ENCODE measurements around the gene MRPL51. TPM values are rescaled to one million over a fixed set of nuclear protein-coding genes. Genes with fewer than 3 reads are reported as not detected.
A peak's percentile ranks its signal among the peaks of the same experiment; 100 is the strongest.
"Not testable (repeated sequence)": the region's sequence is repeated elsewhere in the genome, so short reads cannot be mapped to it uniquely, and the experiment has no call there.

The MRPL51 gene
- total and polyA plus RNA-seq, 7 experiments from 2014 or later = 22.5 to 220 (median 82.0) TPM

GRCh38 chr12:6467571-6468282, 25.3 kb downstream of the MRPL51 start:
- H3K4me1 ChIP-seq (ENCODE audit: control insufficient read depth in 2 of 2, insufficient read depth in 2 of 2, low read length in 2 of 2) = peaks cover 64 to 65% of the 10 kb centered on the region in 2 donors
- peaks cover 3 to 60% (median 31%) of the 10 kb centered on the region in 5 donors for H3K36me3 Mint-ChIP-seq
- peaks cover 48 to 87% (median 78%) of the 10 kb centered on the region in 7 donors for H3K4me1 Mint-ChIP-seq
- peak overlapping the region; percentile 29 to 96 (median 90) for H3K4me3 Mint-ChIP-seq
- H3K27ac ChIP-seq (ENCODE audit: low read depth, low read length) = peak overlapping the region; percentile 75
- ChIA-PET POLR2A (interaction anchor here (0.6 to 6.7 kb wide), 6 partner anchors 12 to 90 kb away, joined by 3 to 154 read pairs (median 46); partner anchors contain the start of genes CD27, GAPDH and TAPBPL), CTCF (interaction anchor here (0.8 to 5.2 kb wide), 3 partner anchors 23 to 141 kb away, joined by 4 to 34 read pairs (median 9); partner anchors contain the start of gene CD27)
- DNase-seq; intact Hi-C loops (cut with micrococcal nuclease); ATAC-seq; H3K9me3 Mint-ChIP-seq; H3K9me3 ChIP-seq (ENCODE audit: control insufficient read depth in 2 of 3, low read length in 3 of 3); H3K27me3 ChIP-seq (ENCODE audit: control insufficient read depth in 2 of 2, insufficient read depth in 2 of 2, low read length in 2 of 2); H3K4me3 ChIP-seq (ENCODE audit: low read length); H3K27me3 Mint-ChIP-seq: not testable (repeated sequence)
- peak overlapping the region; percentile 46 to 99 (median 95) for H3K27ac Mint-ChIP-seq
- peaks cover 16 to 20% (median 16%) of the 10 kb centered on the region in 3 experiments for H3K36me3 ChIP-seq (ENCODE audit: control insufficient read depth in 2 of 3, insufficient read depth in 3 of 3, low read length in 3 of 3)

- H3K36me3 Mint-ChIP-seq = peaks cover 3 to 69% (median 36%) of the 10 kb centered on the region in 5 donors
- Histone ChIP-seq H3K36me3 (ENCODE audit: control insufficient read depth in 2 of 3, insufficient read depth in 3 of 3, low read length in 3 of 3) (peaks cover 16 to 20% (median 16%) of the 10 kb centered on the region in 3 experiments), H3K27ac (ENCODE audit: low read depth, low read length) (peak overlapping the region; percentile 60), H3K4me1 (ENCODE audit: control insufficient read depth in 2 of 2, insufficient read depth in 2 of 2, low read length in 2 of 2) (peaks cover 72 to 75% of the 10 kb centered on the region in 2 donors)
- H3K27me3 ChIP-seq (ENCODE audit: control insufficient read depth in 2 of 2, insufficient read depth in 2 of 2, low read length in 2 of 2); H3K4me3 ChIP-seq (ENCODE audit: low read length); DNase-seq; intact Hi-C loops (cut with micrococcal nuclease); ATAC-seq; H3K9me3 ChIP-seq (ENCODE audit: control insufficient read depth in 2 of 3, low read length in 3 of 3); H3K9me3 Mint-ChIP-seq; H3K27me3 Mint-ChIP-seq: not testable (repeated sequence)
- H3K4me3 Mint-ChIP-seq = peak overlapping the region in 9 of 10 donors; percentile 2 to 92 (median 50)
- H3K4me1 Mint-ChIP-seq = peaks cover 58 to 91% (median 86%) of the 10 kb centered on the region in 7 donors
- CTCF ChIA-PET = interaction anchor here (1.8 to 6.8 kb wide), 6 partner anchors 15 to 132 kb away, joined by 5 to 201 read pairs (median 14); partner anchors contain the start of gene TAPBPL
- POLR2A ChIA-PET = interaction anchor here (0.6 to 16.5 kb wide), 13 partner anchors 10 to 131 kb away, joined by 3 to 726 read pairs (median 7); partner anchors contain the start of genes CD27, GAPDH, MRPL51 and TAPBPL
- peak overlapping the region; percentile 46 to 99 (median 95) for H3K27ac Mint-ChIP-seq
These were observed 26.3 kb downstream of the MRPL51 start for GRCh38 chr12:6466751-6467150.

DNA sequence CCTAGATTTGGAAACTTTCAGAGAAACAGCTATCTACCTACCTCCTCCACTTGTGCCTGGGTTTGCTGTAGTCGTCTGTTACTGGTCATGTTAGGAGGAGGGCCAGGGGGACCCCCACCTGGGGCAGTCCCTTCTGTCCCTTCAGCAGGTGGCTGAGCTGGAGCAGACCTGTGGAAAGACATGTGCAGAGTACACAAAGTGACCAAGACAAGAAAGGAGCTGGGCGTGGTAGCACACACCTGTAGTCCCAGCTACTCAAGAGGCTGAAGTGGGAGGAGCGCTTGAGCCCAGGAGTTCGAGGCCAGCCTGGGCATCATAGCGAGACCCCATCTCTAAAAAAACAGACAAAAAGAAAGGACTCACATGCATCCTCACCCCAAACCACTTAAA, 26.9 kb downstream of the MRPL51 start:
- Mint-ChIP-seq H3K27ac (peak overlapping the region in 8 of 9 donors; percentile 48 to 99 (median 95)), H3K4me1 (peaks cover 61 to 94% (median 88%) of the 10 kb centered on the region in 7 donors), H3K4me3 (peak overlapping the region in 1 of 10 donors; percentile 46), H3K36me3 (peaks cover 3 to 74% (median 36%) of the 10 kb centered on the region in 5 donors), H3K27me3 (no peaks in the 10 kb centered on the region), H3K9me3 (no peaks in the 10 kb centered on the region)
- DNase-seq (no peak), ATAC-seq (no peak)
- Histone ChIP-seq H3K36me3 (ENCODE audit: control insufficient read depth in 2 of 3, insufficient read depth in 3 of 3, low read length in 3 of 3) (peaks cover 16 to 20% (median 16%) of the 10 kb centered on the region in 3 experiments), H3K9me3 (ENCODE audit: control insufficient read depth in 2 of 3, low read length in 3 of 3) (no peaks in the 10 kb centered on the region), H3K4me1 (ENCODE audit: control insufficient read depth in 2 of 2, insufficient read depth in 2 of 2, low read length in 2 of 2) (peaks cover 75% of the 10 kb centered on the region in 2 donors), H3K27ac (ENCODE audit: low read depth, low read length) (peak overlapping the region; percentile 60), H3K27me3 (ENCODE audit: control insufficient read depth in 2 of 2, insufficient read depth in 2 of 2, low read length in 2 of 2) (no peaks in the 10 kb centered on the region), H3K4me3 (ENCODE audit: low read length) (no peak overlapping the region)
- intact Hi-C loops (cut with micrococcal nuclease) = no loop called here
- ChIA-PET CTCF (interaction anchor here (0.7 to 6.8 kb wide), 28 partner anchors 9 to 139 kb away, joined by 3 to 201 read pairs (median 7); partner anchors contain the start of genes CD27, NOP2 and TAPBPL), POLR2A (interaction anchor here (0.6 to 16.5 kb wide), 17 partner anchors 9 to 143 kb away, joined by 3 to 726 read pairs (median 7); partner anchors contain the start of genes CD27, GAPDH, MRPL51 and TAPBPL)

GRCh38 chr12:6465467-6466183, 27.4 kb downstream of the MRPL51 start:
- Histone ChIP-seq H3K4me1 (ENCODE audit: control insufficient read depth in 2 of 2, insufficient read depth in 2 of 2, low read length in 2 of 2) (peaks cover 78 to 79% of the 10 kb centered on the region in 2 donors), H3K27me3 (ENCODE audit: control insufficient read depth in 2 of 2, insufficient read depth in 2 of 2, low read length in 2 of 2) (no peaks in the 10 kb centered on the region), H3K27ac (ENCODE audit: low read depth, low read length) (peak overlapping the region; percentile 60), H3K36me3 (ENCODE audit: control insufficient read depth in 2 of 3, insufficient read depth in 3 of 3, low read length in 3 of 3) (peaks cover 16 to 20% (median 16%) of the 10 kb centered on the region in 3 experiments), H3K4me3 (ENCODE audit: low read length) (no peak overlapping the region), H3K9me3 (ENCODE audit: control insufficient read depth in 2 of 3, low read length in 3 of 3) (no peaks in the 10 kb centered on the region)
- H3K27me3 Mint-ChIP-seq = no peaks in the 10 kb centered on the region
- ChIA-PET POLR2A (interaction anchor here (0.6 to 16.5 kb wide), 24 partner anchors 9 to 143 kb away, joined by 3 to 726 read pairs (median 4); partner anchors contain the start of genes CD27, GAPDH, MRPL51 and TAPBPL), CTCF (interaction anchor here (0.6 to 6.8 kb wide), 39 partner anchors 9 to 288 kb away, joined by 3 to 201 read pairs (median 5); partner anchors contain the start of genes CD27, NOP2 and TAPBPL)
- intact Hi-C loops (cut with micrococcal nuclease) = loop anchor here (1.0 kb wide), 3 partner anchors 42 to 142 kb away; no protein-coding TSS in a partner anchor
- H3K27ac Mint-ChIP-seq = peak overlapping the region; percentile 73 to 99 (median 95)
- H3K4me1 Mint-ChIP-seq = peaks cover 64 to 94% (median 91%) of the 10 kb centered on the region in 7 donors
- DNase-seq (peak in 7 of 9 donors; percentile 41 to 66 (median 59)), ATAC-seq (peak; percentile 36)
- peak overlapping the region; percentile 40 to 89 (median 70) for H3K4me3 Mint-ChIP-seq
- no peaks in the 10 kb centered on the region for H3K9me3 Mint-ChIP-seq
- peaks cover 3 to 80% (median 40%) of the 10 kb centered on the region in 5 donors for H3K36me3 Mint-ChIP-seq

GRCh38 chr12:6464531-6464930, 28.5 kb downstream of the MRPL51 start:
- peaks cover 16 to 24% (median 22%) of the 10 kb centered on the region in 3 experiments for H3K36me3 ChIP-seq (ENCODE audit: control insufficient read depth in 2 of 3, insufficient read depth in 3 of 3, low read length in 3 of 3)
- DNase-seq (no peak), ATAC-seq (no peak)
- H3K4me1 ChIP-seq (ENCODE audit: control insufficient read depth in 2 of 2, insufficient read depth in 2 of 2, low read length in 2 of 2) = peaks cover 77 to 84% of the 10 kb centered on the region in 2 donors
- Mint-ChIP-seq H3K9me3 (no peaks in the 10 kb centered on the region), H3K27ac (peak overlapping the region; percentile 95 to 99 (median 98)), H3K4me1 (peaks cover 65 to 100% (median 91%) of the 10 kb centered on the region in 7 donors), H3K36me3 (peaks cover 3 to 85% (median 40%) of the 10 kb centered on the region in 5 donors), H3K27me3 (no peaks in the 10 kb centered on the region), H3K4me3 (peak overlapping the region; percentile 63 to 89 (median 85))
- H3K9me3 ChIP-seq (ENCODE audit: control insufficient read depth in 2 of 3, low read length in 3 of 3) = no peaks in the 10 kb centered on the region
- ChIA-PET POLR2A (interaction anchor here (0.6 to 16.5 kb wide), 15 partner anchors 18 to 493 kb away, joined by 3 to 726 read pairs (median 7); partner anchors contain the start of genes CD27, GAPDH and TAPBPL), CTCF (interaction anchor here (0.8 to 6.8 kb wide), 20 partner anchors 10 to 144 kb away, joined by 3 to 201 read pairs (median 9); partner anchors contain the start of genes CD27 and TAPBPL)
- H3K27ac ChIP-seq (ENCODE audit: low read depth, low read length) = peak overlapping the region; percentile 93
- H3K27me3 ChIP-seq (ENCODE audit: control insufficient read depth in 2 of 2, insufficient read depth in 2 of 2, low read length in 2 of 2) = no peaks in the 10 kb centered on the region
- H3K4me3 ChIP-seq (ENCODE audit: low read length) = peak overlapping the region; percentile 40
- intact Hi-C loops (cut with micrococcal nuclease) = loop anchor here in 1 of 2 donors (5.0 kb wide), 1 partner anchor 93 kb away; the partner anchor contains the start of gene IFFO1

Measured in naive thymus-derived CD4-positive, alpha-beta T cell (primary cell).